Ectodermal cell (in vitro differentiated cells): ENCODE data around the gene TBC1D22A.

Source experiments
- H3K27ac ChIP-seq: 2 replicates; pipeline ENCODE4 v1.7.0; 2013; ENCODE audit warnings: mild to moderate bottlenecking, low read depth, low read length; ENCODE audit not compliant: insufficient read depth, poor library complexity, severe bottlenecking
- H3K27me3 ChIP-seq: 2 replicates; pipeline ENCODE4 v1.7.0; 2013; ENCODE audit warnings: mild to moderate bottlenecking, low read length; ENCODE audit not compliant: insufficient read depth, control insufficient read depth, poor library complexity, severe bottlenecking
- H3K36me3 ChIP-seq: one replicate; pipeline ENCODE4 v1.7.0; 2013; ENCODE audit warnings: low read length; ENCODE audit not compliant: control insufficient read depth, insufficient read depth
- H3K4me1 ChIP-seq: one replicate; pipeline ENCODE4 v1.7.0; 2013; ENCODE audit warnings: low read length; ENCODE audit not compliant: control insufficient read depth, insufficient read depth
- H3K4me3 ChIP-seq: 2 replicates; pipeline ENCODE4 v1.7.0; 2013; ENCODE audit warnings: low read depth, low read length, control low read depth; ENCODE audit not compliant: insufficient read depth
- H3K9me3 ChIP-seq: 2 replicates; pipeline ENCODE4 v1.7.0; 2013; ENCODE audit warnings: mild to moderate bottlenecking, low read length, moderate library complexity; ENCODE audit not compliant: control insufficient read depth
- WGBS, 2 experiments: methylation state at CpG; one replicate each; pipeline ENCODE4 v1.1.7; 2013; ENCODE audit warnings: missing lambda C conversion rate in 2 of 2; 5-methylcytosine and 5-hydroxymethylcytosine counted together

The TBC1D22A gene

DNA sequence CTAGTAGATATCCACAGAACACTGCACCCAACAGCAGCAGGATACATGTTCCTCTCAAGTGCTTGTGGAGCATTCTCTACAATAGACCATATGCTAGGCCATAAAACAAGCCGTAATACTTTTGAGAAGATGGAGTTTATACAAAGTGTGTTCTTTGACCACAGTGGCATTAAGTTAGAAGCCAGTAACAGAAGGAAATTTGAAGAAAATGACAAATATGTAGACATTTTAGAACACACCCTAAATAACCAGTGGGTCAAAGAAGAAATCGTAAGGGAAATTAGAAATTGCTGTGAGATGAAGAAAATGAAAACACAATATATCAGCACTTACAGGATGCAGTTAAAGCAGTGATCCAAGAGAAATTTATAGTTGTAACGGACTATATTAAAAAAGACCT lies 163.4 kb downstream of the TBC1D22A start:
- Histone ChIP-seq H3K36me3 (no peaks in the 10 kb centered on the region), H3K4me1 (no peaks in the 10 kb centered on the region), H3K27ac (no peak overlapping the region), H3K27me3 (no peaks in the 10 kb centered on the region), H3K4me3 (no peak overlapping the region), H3K9me3 (no peaks in the 10 kb centered on the region)
- WGBS, 2 experiments = 83 to 100% methylated on average over 1 of the region's 3 CpGs

DNA sequence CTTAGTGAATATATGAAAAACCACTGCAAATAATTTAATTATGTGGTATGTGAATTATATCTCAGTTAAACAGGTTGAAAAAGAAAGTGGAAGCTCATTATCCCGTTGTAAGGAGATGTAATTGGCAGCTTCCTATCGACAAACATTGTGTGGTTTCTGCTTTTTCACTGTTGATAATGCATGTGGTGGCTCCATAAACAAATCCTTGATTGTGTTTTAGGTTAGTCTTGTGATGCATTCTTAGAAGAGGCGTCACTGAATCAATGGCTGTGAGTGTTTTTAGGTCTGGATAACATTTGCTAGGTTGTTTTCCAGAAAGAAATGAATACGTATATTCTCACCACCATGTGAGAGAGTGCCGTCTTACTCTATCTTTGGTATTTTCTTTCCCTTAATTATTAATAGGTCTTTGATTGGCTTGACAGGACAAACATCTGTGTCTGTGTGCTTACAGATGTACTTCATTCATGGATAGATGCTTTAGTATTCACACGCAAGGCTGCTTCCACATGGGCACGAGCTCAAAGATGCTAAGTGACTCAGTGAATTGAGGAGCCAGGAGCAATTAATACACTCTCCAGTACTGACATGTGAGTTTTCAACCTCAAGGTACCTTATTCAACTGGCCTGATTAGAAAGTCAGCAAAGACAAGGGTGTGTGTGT lies 166.7 kb downstream of the TBC1D22A start:
- WGBS, 2 experiments = 89 to 91% methylated on average over 7 of the region's 7 CpGs
- no peaks in the 10 kb centered on the region for H3K4me1 ChIP-seq
- H3K4me3 ChIP-seq = no peak overlapping the region
- H3K27me3 ChIP-seq = no peaks in the 10 kb centered on the region
- no peak overlapping the region for H3K27ac ChIP-seq
- no peaks in the 10 kb centered on the region for H3K9me3 ChIP-seq
- no peaks in the 10 kb centered on the region for H3K36me3 ChIP-seq

DNA sequence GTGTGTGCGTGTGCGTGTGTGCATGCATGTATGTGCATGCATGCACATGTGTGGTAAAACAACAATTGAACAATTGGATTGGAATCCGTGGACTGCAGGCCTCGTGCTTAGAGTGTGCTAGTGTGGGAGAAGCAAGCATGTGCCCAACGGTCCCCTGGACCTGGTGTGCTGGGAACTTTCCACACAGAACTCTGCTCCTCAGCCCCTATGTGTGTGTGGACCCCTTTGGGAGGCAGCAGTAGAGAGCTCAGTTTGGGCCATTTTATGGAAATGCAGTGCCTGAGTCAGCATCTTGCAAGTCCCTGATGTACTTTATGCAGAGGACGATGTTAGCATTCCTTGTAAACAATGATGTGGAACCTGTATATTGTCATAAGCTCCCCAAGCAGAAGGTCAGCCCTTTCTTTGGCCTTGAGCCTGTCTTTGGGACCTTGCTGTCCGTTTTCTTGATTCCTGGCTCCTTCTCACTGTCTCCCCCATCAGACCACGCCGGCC lies 167.3 kb downstream of the TBC1D22A start:
- no peaks in the 10 kb centered on the region for H3K9me3 ChIP-seq
- WGBS, 2 experiments = 89 to 94% methylated on average over 7 to 9 of the region's 9 CpGs

DNA sequence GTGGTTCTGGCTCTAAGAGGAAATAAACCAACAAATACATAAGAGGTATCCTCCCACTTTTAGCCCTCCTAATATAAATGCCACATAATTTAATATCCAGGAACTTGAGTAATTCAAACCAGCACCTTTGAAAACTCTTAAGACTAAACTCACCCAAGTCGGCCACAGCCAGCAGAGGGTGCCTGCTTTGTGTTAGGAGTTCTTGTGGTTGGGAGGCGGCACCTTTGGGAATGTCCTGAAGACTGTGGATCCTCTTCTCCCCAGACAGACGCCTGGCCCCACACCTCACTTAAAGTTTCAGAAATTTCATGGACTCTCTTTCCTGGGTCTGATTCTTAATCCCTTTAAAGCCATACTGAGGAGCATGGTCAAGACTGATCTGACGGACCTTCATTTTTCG lies 169.0 kb downstream of the TBC1D22A start:
- no peaks in the 10 kb centered on the region for H3K4me1 ChIP-seq
- H3K27ac ChIP-seq = no peak overlapping the region
- no peaks in the 10 kb centered on the region for H3K9me3 ChIP-seq
- H3K36me3 ChIP-seq = no peaks in the 10 kb centered on the region
- 87 to 90% methylated on average over 4 to 5 of the region's 5 CpGs for WGBS, 2 experiments
- H3K27me3 ChIP-seq = no peaks in the 10 kb centered on the region
- no peak overlapping the region for H3K4me3 ChIP-seq

More for the DNA sequence above, 167.3 kb downstream of the TBC1D22A start:
- no peaks in the 10 kb centered on the region for H3K27me3 ChIP-seq
- H3K4me1 ChIP-seq = no peaks in the 10 kb centered on the region
- H3K4me3 ChIP-seq = no peak overlapping the region
- no peaks in the 10 kb centered on the region for H3K36me3 ChIP-seq
- H3K27ac ChIP-seq = no peak overlapping the region

DNA sequence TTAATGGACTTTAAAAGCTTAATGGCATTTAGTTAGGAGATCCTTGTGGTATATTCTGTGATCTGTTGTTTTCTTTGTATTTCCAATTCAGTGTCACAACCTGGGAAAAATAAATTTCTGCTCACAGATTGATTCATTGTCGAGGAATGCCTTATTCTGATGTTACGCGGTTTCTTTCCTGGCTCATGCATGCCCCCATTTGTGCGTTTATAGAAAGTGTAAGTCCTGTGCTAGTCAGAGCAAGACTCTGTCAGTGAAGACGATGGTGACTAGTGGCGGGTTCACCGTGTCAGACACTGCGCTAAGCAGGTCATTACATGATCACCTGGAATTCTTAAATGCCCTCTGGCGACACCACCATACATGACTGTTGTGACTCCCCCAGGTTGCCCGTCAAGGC lies 169.4 kb downstream of the TBC1D22A start:
- Histone ChIP-seq H3K27ac (no peak overlapping the region), H3K4me1 (no peaks in the 10 kb centered on the region), H3K4me3 (no peak overlapping the region), H3K9me3 (no peaks in the 10 kb centered on the region), H3K27me3 (no peaks in the 10 kb centered on the region), H3K36me3 (no peaks in the 10 kb centered on the region)
- 94 to 95% methylated on average over 10 of the region's 10 CpGs for WGBS, 2 experiments

DNA sequence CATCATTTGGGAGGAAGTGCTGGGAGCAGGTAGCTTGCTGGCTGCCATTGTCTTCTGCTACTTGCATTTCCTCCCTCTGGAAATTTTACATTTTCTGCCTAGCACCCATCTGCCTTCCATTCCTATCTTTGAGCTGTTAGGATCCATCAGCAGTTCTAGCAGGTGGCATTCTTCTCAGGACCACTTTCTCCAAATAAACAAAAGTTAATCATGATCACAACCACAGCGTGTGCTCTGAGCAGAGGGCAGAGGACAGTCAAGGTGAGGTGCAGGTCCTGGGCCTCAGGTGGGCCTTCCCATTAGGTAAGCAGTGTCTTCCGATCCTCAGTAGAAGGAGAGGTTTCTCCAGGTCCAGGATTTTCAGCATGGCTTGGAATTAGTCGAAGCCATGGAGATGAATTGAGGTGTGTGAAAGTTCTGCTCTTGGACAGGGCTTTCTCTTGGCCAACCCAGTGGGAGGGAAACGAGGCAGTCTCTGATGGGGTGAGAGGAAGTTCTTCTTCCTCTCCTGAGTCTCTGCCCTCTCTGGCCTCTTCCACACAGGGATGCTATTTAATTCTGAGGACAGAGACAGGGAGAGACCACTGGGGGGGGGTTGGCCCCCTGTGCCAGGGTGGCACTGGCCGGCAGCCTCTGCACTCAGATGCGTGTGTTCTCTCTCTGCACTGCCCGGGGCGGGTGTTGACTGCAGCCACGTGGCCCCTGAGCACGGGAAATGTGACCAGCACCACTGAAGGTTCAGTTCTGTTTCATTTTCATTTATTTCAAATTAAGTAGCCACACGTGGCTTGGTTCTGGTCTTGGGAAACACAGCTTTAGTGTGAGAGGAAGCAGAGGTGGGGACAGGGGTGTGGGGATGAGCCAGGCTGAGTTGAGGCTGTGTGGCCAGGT lies 170.8 kb downstream of the TBC1D22A start:
- no peaks in the 10 kb centered on the region for H3K27me3 ChIP-seq
- H3K36me3 ChIP-seq = no peaks in the 10 kb centered on the region
- H3K4me1 ChIP-seq = no peaks in the 10 kb centered on the region
- no peaks in the 10 kb centered on the region for H3K9me3 ChIP-seq
- WGBS, 2 experiments = 95% methylated on average over 11 of the region's 11 CpGs
- no peak overlapping the region for H3K27ac ChIP-seq
- H3K4me3 ChIP-seq = no peak overlapping the region

DNA sequence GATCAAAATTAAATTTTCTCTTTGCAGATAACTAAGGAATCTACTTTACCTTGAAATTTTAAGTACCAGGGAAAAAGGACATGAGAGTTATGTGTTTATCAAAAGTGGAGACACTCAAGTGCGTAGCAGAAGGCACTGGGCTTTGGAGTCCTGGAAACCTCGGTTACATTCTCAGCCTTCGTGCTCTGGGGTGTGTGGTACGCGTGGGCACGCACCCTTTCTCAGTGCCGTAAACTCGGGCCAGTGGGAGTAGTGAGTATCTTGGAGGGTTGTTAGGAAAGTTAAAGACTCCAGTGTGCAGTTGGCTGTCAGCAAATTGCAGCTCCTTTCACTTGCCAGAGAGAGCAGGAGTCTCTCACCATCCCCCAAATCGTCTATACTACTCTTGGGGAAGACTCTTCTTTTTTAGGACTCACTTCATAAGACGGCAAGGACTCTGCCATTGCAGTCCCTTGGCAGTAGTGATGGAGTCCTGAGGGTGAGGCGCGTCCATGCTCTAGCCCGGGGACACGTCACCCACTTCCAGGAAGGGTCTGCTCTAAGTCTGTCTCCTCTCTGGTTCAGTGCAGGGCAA lies 171.8 kb downstream of the TBC1D22A start:
- 94 to 95% methylated on average over 14 of the region's 14 CpGs for WGBS, 2 experiments
- no peak overlapping the region for H3K27ac ChIP-seq
- no peak overlapping the region for H3K4me3 ChIP-seq
- H3K27me3 ChIP-seq = no peaks in the 10 kb centered on the region
- no peaks in the 10 kb centered on the region for H3K36me3 ChIP-seq
- no peaks in the 10 kb centered on the region for H3K4me1 ChIP-seq
- no peaks in the 10 kb centered on the region for H3K9me3 ChIP-seq

DNA sequence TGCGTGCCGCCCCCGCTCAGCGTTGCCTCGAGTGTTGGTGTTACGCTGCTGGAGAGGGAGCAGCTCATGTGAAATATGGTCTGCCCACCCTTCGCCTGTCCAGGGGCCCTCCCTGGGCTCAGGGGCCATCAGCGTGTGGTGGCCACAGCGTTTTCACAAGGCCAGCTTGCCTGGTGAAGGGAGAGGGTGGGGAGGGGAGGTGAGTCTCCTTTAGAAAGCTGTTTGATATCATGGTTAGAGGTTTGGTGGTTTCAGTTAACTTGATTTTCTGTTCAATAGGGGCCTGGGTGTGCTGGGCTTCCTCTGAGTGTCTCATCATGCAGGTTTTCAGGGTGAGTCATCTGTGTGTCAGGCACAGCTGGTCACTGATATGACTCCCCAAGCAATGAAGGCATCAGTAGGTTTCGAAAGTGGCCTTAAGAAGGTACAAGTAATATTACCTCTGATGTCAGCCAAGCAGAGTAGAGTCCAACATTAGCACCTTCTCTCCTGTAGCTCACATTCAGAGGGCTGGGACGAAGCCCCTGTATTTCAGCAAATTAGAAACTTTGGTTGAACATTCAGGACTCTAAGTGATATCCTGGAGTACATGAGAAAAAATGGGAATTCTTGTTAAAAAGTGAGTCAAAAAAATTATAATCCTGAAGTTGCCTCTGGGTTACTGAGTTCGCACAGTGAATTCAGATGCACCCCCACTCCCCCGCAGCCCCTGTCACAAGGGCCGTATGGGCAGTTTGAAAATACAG lies 172.5 kb downstream of the TBC1D22A start:
- H3K27me3 ChIP-seq = no peaks in the 10 kb centered on the region
- H3K27ac ChIP-seq = no peak overlapping the region
- 92 to 93% methylated on average over 14 of the region's 14 CpGs for WGBS, 2 experiments
- H3K4me3 ChIP-seq = no peak overlapping the region
- no peaks in the 10 kb centered on the region for H3K36me3 ChIP-seq
- no peaks in the 10 kb centered on the region for H3K4me1 ChIP-seq
- no peaks in the 10 kb centered on the region for H3K9me3 ChIP-seq

DNA sequence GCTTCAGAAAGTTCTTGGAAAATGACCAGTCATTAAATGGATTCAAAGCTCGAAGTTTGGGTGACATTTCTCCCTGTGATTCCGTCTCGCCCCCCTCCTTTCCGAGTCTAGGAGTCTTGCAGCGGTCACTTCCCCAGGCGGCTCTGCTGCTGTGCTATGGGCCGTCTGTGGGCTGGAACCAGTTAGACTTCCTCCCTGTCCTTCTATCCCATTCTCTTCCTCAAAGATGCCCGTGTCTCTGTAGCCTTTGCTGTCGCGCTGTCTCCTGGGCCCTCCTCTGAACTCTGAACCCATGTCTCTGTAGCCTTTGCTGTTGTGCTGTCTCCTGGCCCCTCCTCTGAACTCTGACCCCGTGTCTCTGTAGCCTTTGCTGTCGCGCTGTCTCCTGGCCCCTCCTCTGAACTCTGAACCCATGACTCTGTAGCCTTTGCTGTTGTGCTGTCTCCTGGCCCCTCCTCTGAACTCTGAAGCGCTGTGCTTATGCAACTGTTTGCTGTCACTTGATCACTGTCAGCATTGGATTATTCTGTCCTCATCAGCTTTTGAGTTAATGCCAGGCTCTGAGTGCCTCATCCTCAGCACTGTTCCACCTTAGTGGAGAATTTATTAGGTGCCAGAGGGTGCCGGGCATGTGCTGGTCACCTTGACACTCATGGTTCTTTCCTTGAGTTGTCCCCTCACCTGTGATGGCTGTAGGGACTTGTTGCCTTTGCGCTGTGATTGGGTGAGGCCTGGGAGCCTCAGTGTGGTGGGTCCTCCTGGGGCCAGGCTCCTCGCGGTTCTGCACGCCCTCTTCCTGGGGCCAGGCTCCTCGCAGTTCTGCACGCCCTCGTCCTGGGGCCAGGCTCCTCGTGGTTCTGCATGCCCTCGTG lies 173.3 kb downstream of the TBC1D22A start:
- H3K9me3 ChIP-seq = no peaks in the 10 kb centered on the region

More for the DNA sequence above, 173.3 kb downstream of the TBC1D22A start:
- no peak overlapping the region for H3K27ac ChIP-seq
- no peaks in the 10 kb centered on the region for H3K4me1 ChIP-seq
- H3K27me3 ChIP-seq = no peaks in the 10 kb centered on the region
- WGBS, 2 experiments = 89% methylated on average over 24 of the region's 24 CpGs
- H3K36me3 ChIP-seq = no peaks in the 10 kb centered on the region
- no peak overlapping the region for H3K4me3 ChIP-seq
